OCI-LY1 (cell line): ENCODE results near the gene NAPG.

Experiments
- CTCF ChIP-seq: fragments of 200-600 bp; sonication (generic), shearing (Covaris generic); IDR thresholded peaks from 2 replicates; pipeline ENCODE4 v1.5.1; 2017; ENCODE audit warnings: mild to moderate bottlenecking, antibody characterized with exemption, low read length, moderate library complexity, mixed read lengths
- EZH2 ChIP-seq: fragments of 200-600 bp; sonication (generic), shearing (Covaris generic); IDR thresholded peaks from 2 replicates; pipeline ENCODE4 v1.8.0; 2017; ENCODE audit warnings: borderline replicate concordance, mixed run types, mild to moderate bottlenecking, antibody characterized with exemption, low read length, moderate library complexity, mixed read lengths

GRCh38 chr18:10508591-10508990 is 17.2 kb upstream of the NAPG start:
- no peak for TF ChIP-seq CTCF
- TF ChIP-seq EZH2, result no peak
